GM10266 (cell line): ENCODE results near the gene DHX9.

Source experiments
- DNase-seq: peaks from one replicate; pipeline ENCODE4 v3.0.0; 2012; ENCODE audit errors: extremely low spot score
- CTCF ChIP-seq: IDR thresholded peaks from 2 replicates; pipeline ENCODE4 v1.5.1; 2012; ENCODE audit warnings: mild to moderate bottlenecking, low read depth; ENCODE audit not compliant: control insufficient read depth, insufficient read depth; ENCODE audit errors: missing control alignments

Gene DHX9

GRCh38 chr1:182910143-182910542 is 71.0 kb downstream of the DHX9 start:
- no peak for TF ChIP-seq CTCF
- DNase-seq = no peak

GRCh38 chr1:182913401-182913800 is 74.3 kb downstream of the DHX9 start:
- TF ChIP-seq CTCF = no peak

GRCh38 chr1:182917378-182917777 is 78.2 kb downstream of the DHX9 start:
- no peak for DNase-seq
- no peak for TF ChIP-seq CTCF

More at GRCh38 chr1:182913401-182913800, 74.3 kb downstream of the DHX9 start:
- no peak for DNase-seq

GRCh38 chr1:182925661-182926060 is 86.5 kb downstream of the DHX9 start:
- no peak for DNase-seq
- no peak for TF ChIP-seq CTCF

- no peak for TF ChIP-seq CTCF
- no peak for DNase-seq
Observed at GRCh38 chr1:182927693-182928433, 88.7 kb downstream of the DHX9 start.

GRCh38 chr1:182930985-182931384 is 91.8 kb downstream of the DHX9 start:
- TF ChIP-seq CTCF = no peak
- no peak for DNase-seq

GRCh38 chr1:182935716-182936115 is 96.6 kb downstream of the DHX9 start:
- no peak for DNase-seq
- TF ChIP-seq CTCF = no peak
